Fibroblast of skin of back (primary cell): ENCODE measurements around the gene ZNF154. TPM values are rescaled to one million over a fixed set of nuclear protein-coding genes. Genes with fewer than 3 reads are reported as not detected.
"Not testable (repeated sequence)": the region's sequence is repeated elsewhere in the genome, so short reads cannot be mapped to it uniquely, and the experiment has no call there.

ENCODE experiments used
- DNase-seq: peaks from one replicate; pipeline ENCODE4 v3.0.0-alpha.2; 2013
- polyA plus RNA-seq, 2 experiments: library from polyadenylated mRNA; unstranded; fragments of 120-200 nt; gene quantifications; one replicate each; pipeline ENCODE4 v1.2.1, GENCODE V29; 2013; ENCODE audit not compliant: insufficient read length in 2 of 2

Gene ZNF154
- 4.4 TPM for polyA plus RNA-seq (2013, experiment 1 of 2; ENCODE audit: insufficient read length)
- 4.7 TPM for polyA plus RNA-seq (2013, experiment 2 of 2; ENCODE audit: insufficient read length)

DNA sequence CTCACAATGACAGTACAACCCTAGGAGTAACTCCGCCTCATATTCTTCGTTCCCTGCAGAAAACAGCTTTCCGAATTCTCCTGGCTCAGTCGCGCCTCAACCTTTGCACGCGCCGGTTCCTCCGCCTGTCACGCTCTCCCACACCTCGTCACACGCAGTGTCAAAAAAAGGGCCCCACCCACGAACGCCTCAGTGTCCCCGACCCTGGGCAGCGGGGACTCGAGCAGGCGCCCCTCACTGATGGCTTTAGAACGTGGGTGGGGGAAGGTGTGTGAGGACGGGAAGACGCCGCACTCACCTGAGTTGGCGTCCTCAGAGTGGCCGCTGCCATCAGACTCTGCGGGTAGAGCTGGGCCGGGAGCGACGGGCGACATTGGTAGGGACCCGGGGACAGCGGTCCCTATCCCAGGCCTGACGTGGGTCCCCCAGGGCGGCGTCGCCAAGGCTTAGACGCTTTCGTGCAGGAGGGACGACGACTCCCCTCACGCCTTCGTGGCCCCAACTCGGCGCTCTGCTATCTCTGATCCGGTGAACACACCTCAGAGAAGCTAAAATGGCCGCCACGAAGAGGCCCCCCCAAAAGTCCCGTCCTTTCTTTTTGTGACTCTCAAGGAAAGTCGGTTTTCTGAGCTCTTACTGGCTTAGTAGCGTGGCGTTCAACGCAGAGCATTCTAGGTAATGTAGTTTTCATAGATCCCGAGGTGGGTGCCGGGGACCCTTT is at the start of gene ZNF154:
TSS of gene ZNF154 (minus strand) at position 564 of the 721 bp plus-strand sequence. CDS start at position 331, 233 bp downstream.
- DNase-seq = peak; percentile 82

DNA sequence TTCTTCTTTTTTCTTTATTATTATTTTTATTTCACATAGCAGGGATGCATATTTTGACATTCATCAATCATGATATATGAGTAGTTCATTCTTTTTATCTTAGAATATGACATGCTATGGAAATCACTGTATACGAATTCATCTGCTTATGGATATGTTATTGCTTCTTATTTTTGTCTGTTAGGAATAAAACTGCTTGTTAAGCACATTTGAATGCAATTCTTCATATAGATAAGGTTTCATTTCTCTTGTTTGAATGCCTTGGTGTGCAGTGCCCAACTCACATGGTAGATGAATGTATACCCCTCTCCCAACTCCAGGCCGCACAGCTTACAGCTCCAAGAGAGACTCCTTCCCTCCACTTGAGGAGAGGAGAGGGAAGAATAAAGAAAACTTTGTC is 48.9 kb upstream of the ZNF154 start:
- DNase-seq = no peak

DNA sequence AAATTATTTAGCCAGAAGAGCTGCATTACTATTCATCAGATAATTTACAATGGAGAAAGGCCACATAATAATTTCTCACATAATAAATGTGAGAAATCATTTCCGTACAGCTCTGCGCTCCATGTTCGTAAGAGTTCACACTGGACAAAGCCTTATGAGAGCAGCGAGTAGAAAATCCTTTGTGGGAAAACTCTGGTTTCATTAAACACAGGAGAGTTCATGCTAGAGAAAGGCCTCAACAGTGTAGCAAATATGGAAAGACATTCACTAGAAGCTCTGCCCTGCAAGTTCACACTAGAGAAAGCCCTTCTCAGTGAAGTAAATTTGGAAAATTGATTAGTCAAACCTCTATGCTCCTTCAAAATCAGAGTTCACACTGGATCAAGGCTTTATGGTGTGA is 46.0 kb upstream of the ZNF154 start:
- DNase-seq = no peak

DNA sequence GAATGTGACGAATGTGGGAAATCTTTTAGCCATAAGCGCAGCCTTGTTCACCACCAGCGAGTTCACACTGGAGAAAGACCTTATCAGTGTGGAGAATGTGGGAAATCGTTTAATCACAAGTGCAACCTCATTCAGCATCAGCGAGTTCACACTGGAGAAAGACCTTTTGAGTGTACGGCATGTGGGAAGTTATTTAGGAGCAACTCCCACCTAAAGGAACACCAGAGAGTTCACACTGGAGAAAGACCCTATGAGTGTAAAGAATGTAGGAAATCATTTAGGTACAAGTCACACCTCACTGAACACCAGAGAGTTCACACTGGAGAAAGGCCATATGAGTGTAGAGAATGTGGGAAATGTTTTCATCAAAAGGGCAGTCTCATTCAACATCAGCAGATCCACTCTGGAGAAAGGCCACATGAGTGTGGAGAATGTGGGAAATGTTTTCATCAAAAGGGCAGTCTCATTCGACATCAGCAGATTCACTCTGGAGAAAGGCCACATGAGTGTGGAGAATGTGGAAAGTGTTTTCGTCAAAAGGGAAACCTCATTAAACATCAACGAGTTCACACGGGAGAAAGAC is 45.2 kb upstream of the ZNF154 start:
- DNase-seq = no peak

DNA sequence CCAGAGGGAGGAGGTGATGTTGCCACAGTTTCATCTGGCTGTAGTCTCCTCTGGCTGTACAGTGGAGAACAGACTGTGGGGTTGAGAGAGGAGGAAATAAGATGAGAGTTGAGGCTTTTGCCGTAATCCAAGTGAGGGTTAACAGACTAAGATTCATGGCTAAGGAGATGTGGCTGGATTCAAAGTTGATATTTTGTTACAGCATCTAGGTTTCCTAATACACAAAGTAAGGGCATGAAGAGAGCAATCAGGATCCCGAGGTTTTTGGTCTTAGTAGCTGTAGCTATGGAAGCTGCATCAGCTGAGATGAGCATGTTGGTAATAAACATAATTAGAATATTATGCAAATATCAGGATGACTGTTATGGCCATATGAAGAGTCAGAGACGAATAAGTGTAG is 39.0 kb upstream of the ZNF154 start:
- no peak for DNase-seq

DNA sequence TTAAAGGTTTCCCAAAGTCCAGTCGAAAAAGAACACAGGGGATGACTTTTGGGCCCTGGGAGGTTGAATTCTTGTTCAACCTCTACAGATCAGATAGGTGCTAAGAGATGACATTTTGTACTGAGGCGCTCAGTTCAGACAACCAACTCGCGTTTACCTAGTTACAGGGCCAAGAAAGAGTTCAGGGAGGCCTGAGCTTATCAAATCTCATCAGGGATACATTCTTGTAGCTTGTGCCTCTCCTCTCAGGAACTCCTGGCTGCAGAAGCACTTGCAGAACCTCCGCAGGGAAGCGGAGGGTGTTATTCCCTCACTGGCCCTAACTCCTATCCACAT is 38.4 kb upstream of the ZNF154 start:
- no peak for DNase-seq

DNA sequence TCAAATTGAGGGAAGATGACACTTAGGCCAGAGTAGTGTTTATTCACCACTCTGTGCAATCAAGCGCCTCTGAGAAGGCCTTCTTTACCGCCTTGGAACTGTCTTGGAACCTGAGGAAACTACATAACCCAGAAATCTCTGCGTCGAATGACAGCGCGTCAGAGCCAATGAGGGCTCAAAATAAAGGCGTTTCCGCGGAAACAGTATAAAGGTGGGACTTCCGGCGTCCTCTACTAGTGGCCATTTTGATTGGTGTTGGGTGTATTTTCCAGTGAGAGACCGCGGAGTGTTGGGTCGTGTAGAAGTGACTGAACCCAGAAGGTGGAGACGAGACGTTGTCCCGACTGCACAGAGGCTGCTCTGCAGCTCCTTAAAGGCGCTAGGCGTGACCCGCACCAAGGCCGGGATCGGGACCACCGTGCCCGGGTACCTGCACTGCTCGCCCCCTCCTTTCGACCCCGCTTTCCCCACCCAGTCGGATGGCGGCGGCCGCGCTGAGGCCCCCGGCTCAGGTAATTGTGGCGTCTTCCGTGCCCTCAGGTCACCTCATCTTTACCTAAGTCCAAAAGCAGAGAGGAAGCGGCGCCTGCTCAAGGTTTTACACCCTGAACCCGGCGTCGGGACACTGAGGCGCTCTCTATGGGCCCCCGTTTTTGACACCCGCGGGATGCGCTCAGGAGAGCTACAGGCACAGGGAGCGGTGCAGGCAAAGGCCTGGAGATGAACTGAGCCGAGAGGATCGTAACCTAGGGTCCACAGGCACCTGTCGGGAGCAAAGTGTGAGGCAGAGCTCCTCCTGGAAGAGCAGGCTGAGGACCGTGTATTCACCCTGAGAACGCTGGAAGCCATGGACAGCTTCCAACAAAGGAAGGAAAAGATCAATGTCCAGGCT is 37.8 kb upstream of the ZNF154 start, which contains the start of gene ZNF776:
TSS of gene ZNF776 (plus strand) at position 236 of the 892 bp plus-strand sequence. CDS start at position 480, 244 bp downstream.
- DNase-seq = peak; percentile 94

DNA sequence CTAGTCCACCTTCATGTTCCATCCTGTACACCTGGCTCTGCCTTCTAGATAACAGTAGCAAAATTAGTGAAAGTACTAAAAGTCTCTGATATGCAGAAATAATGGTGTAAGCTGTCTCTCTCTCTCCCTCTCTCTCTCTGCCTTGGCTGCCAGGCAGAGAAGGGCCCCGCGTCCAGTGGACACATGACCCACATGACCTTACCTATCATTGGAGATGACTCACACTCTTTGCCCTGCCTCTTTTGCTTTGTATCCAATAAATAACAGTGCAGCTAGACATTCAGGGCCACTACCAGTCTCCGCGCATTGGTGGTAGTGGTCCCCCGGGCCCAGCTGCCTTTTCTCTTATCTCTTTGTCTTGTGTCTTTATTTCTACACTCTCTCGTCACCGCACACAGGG is 29.8 kb upstream of the ZNF154 start:
- DNase-seq = not testable (repeated sequence)

DNA sequence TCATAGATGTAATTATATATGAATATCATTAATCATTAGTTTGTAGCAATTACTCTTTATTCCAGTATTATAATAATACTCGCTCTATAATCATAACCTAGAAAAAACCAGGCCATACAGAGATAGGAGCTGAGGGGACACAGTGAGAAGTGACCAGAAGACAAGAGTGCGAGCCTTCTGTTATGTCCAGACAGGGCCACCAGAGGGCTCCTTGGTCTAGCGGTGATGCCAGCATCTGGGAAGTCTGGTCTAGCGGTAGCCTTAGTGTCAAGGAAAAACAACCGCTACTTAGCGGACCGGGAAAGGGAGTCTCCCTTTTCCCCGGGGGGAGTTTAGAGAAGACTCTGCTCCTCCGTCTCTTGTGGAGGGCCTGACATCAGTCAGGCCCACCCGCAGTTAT is 29.3 kb upstream of the ZNF154 start:
- peak; percentile 42 for DNase-seq

DNA sequence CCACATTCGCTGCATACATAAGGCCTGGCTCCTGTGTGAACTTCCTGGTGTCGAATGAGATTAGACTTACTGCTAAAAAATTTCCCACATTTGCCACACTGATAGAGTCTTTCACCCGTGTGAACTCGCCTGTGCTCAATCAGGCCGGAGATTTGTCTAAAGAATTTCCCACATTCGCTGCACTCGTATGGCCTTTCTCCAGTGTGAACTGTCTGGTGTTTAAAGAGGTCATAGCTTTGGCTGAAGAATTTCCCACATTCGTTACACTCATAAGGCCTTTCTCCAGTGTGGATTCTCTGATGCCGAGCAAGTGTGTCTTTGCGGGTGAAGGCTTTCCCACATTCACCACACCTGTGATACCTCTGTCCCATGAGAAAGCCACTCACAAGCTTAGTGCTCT is 11.9 kb upstream of the ZNF154 start:
- no peak for DNase-seq

DNA sequence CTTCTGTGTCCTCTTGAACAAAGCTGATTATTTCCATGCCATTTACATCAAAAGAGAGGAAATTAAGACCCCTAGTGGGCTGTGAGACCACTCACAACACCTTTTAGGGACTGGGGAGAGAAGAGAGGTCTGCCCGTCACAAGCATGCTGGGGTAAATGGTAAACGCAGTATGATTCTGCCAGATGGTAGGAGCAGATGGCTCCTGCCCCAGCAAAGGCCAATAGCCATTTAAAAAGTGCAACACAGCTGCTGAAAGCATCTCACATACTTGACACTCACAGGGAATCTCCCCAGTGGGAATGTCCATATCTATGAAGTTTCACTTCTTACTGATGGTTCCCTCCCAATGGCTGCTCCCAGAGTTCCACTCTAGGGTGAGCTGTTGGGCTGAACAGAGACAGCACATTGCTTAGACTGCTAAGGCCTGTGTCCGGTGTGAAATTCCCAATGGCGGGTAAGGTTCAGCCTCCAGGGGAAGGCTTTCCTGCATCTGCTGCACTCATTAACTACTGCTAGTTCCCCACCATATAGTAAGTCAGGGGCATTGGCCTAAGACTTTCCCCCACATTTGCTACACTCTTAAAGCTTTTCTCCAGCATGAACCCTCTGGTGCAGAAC is 11.0 kb upstream of the ZNF154 start:
- no peak for DNase-seq

DNA sequence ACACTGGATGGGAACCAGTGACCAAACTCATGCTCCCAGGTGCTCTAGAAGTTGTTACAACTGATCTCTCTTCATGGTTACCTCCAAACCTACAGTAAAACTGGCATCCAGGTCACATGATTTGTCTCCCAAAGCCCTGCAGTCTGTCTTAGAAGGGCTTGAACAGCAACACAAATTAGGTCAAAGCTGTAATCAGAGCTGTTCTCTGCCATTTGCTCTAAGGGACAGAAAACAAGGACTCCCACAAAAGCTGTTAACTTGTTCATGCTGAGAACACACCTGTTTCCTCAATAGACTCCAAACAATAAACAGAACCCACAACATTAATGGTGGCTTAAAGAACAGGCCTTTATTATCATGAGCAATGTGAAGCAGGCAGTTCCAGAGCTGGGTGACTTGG is 10.4 kb upstream of the ZNF154 start:
- DNase-seq = no peak

DNA sequence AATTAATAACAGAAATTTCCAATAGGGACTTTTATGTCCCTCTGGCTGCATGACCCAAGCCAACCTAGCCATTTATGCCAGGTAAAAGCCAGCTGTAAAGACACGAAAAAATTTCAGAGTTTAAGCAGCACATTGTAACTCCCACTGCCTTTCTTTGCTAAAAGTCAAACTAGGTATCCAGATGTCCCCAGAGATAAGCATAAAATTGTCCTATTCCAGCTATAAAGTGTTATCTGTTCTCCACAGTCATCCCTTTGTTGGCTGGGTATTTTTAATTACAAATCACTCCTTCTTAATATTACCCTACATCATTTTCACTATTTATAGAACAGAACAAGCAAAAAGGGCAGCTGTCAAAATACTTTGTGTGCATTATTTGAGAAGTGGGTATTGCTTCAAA is 3.2 kb upstream of the ZNF154 start:
- no peak for DNase-seq

DNA sequence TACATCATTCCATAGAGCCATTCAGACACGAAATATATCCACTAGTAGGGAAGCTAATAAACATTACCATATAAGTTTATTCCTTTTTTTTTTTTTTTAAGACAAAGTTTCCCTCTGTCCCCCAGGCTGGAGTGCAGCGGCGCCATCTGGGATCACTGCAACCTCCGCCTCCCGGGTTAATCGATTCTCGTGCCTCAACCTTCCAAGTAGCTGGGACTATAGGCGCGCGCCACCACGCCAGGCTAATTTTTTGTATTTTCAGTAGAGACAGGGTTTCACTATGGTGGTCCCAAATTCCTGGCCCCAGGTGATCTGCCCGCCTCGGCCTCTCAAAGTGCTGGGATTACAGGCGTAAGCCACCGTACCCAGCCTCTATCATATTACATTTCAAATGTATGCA is 612 bp upstream of the ZNF154 start:
- no peak for DNase-seq

DNA sequence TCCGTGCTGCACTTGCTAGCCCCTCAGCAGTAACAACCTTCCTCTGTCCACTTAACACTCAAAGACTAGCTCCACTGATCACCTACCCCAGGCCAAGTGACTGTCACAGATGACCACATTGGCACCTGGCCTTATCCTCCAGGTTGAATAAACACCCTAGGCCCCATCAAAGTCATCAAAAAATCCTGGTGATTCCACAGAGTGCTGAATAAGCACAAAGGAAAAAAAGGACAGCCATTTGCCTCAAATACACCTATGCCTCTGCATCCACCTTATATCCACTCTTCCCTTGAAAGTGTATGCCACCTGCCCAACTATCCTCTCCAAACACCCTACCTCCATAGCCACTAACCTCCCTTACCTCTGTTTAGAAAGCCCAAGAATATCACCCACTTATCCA is 2.7 kb downstream of the ZNF154 start:
- no peak for DNase-seq

DNA sequence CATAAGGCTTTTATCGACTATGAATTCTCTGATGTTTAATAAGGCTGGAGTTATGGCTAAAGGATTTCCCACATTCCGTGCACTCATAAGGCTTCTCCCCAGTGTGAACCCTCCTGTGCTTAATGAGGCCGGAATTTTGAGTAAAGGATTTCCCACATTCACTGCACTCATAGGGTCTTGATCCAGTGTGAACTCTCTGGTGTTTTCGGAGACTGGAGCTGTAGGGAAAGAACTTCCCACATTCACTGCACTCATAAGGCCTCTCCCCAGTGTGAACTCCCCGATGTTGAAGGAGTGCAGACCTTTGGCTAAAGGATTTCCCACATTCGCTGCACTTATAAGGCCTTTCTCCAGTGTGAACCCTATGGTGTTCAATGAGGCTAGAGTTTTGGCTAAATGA is 7.4 kb downstream of the ZNF154 start:
- DNase-seq = no peak

DNA sequence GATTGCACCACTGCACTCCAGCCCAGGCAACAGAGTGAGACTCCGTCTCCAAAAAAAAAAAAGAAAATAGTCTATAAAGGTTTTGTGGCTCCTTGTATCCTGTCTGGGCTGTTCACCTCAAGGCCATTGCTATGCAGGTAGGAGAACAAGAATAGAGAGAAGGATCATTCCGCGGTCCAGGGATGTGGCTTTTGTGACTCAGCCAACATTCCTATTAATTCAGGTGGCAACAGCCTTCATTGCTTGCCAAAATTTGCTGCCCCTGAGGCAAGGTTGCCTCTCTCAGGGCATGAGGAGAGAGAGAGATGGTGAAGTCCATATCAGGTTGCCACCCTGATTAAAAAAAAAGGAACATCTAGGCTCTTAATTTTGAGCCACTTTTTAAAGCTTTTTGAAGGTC is 19.3 kb downstream of the ZNF154 start:
- DNase-seq = no peak

DNA sequence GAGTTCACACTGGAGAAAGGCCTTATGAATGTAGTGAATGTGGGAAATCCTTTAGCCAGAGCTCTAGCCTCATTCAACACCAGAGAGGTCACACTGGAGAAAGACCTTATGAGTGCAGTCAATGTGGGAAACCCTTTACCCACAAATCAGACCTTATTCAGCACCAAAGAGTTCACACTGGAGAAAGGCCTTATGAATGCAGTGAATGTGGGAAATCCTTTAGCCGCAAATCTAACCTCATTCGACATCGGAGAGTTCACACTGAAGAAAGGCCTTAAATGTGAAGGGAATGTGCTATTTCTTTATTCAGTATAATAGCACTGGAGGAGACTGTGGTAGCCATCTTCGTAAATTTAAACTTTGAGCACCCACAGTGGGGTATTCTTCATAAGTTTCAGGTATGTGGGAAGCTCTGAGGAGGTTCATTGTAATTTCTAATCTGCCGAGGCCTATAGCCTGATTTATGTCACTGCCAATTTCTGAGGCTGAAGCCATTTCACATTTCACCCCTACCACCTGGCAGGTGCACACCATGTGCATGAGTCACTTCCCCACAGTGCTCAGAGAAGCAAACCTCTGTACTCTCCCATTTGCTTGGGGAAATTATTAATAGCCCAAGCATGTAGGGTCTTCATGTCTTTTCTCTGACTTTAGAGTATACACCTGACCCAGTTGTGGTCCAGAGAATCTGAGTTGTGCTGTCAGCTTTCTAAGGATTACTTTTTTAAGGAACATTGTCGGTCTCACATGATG is 20.8 kb downstream of the ZNF154 start:
- DNase-seq = no peak

DNA sequence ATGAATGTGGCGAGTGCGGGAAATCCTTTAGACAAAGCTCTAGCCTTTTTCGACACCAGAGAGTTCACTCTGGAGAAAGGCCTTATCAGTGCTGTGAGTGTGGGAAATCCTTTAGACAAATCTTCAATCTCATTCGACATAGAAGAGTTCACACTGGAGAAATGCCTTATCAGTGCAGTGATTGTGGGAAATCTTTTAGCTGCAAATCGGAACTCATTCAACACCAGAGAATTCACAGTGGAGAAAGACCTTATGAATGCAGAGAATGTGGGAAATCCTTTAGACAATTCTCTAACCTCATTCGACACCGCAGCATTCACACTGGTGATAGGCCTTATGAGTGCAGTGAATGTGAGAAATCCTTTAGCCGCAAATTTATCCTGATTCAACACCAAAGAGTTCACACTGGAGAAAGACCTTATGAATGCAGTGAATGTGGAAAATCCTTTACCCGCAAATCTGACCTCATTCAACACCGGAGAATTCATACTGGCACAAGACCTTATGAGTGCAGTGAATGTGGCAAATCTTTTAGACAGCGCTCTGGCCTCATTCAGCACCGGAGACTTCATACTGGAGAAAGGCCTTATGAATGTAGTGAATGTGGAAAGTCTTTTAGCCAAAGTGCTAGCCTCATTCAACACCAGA is 21.5 kb downstream of the ZNF154 start:
- DNase-seq = no peak

DNA sequence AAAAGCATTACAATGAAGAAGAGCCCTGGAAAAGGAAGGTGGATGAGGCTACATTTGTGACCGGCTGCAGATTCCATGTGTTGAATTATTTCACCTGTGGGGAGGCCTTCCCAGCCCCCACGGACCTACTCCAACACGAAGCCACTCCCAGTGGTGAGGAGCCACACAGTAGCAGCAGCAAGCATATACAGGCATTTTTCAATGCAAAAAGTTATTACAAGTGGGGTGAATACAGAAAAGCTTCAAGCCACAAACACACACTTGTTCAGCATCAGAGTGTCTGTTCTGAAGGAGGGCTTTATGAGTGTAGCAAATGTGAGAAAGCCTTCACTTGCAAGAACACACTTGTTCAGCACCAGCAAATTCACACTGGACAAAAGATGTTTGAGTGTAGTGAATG is 22.3 kb downstream of the ZNF154 start:
- no peak for DNase-seq

DNA sequence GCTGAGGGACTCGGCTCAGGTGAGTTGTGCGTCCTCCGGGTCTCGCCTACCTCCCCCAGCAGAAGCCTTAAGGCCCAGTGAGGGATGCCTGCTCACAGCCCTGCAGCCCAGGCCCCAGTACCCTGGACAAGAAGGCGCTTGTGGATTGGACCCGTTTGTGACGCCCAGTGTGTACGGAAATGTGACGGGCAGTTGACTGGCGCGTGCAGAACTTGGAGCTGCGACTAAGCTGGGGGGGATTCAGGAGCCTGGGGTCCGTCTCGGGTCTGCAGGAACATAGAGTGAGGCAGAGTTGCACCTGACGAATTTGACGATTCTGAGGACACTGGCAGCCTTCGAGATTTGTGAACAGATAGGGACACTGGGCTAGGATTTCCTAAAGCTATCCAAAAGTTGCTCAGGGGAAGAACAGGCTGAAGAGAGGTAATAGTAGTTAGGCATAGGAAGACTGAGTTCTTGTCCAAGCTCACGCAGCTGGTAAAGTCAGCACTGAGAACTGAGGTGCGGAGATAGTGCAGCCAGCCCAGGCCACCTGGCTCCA is 26.7 kb downstream of the ZNF154 start:
- DNase-seq = no peak
